CD4-positive, alpha-beta memory T cell (primary cell): ENCODE results near the gene SIPA1L3. TPM values are rescaled to one million over a fixed set of nuclear protein-coding genes. Genes with fewer than 3 reads are reported as not detected.

ENCODE experiments used
- CTCF ChIA-PET: fragments of 350-600 bp; sonication (Branson Sonifier 250); formaldehyde crosslinking; loops from one replicate; lab custom pipeline; 2021; ENCODE audit warnings: inconsistent platforms; ENCODE audit not compliant: partially characterized antibody; lab: Charles Lee
- POLR2A ChIA-PET: fragments of 350-600 bp; sonication (Branson Sonifier 250); formaldehyde crosslinking; loops from one replicate; lab custom pipeline; 2021; ENCODE audit not compliant: partially characterized antibody; lab: Charles Lee
- DNase-seq, 5 donors: peaks; one replicate each; pipeline versions ENCODE4 v3.0.0 to v3.0.0-alpha.2; 2020 to 2022; ENCODE audit warnings: mixed read lengths in 1 of 5
- H3K27ac ChIP-seq: one replicate; pipeline ENCODE4 v1.7.0; 2013; ENCODE audit warnings: low read depth, low read length
- H3K27me3 ChIP-seq: 2 replicates; pipeline ENCODE4 v1.7.0; 2013; ENCODE audit warnings: mild to moderate bottlenecking, low read length, moderate library complexity; ENCODE audit not compliant: insufficient read depth
- H3K36me3 ChIP-seq: 2 replicates; pipeline ENCODE4 v1.7.0; 2013; ENCODE audit warnings: mild to moderate bottlenecking, low read length, moderate library complexity; ENCODE audit not compliant: insufficient read depth
- H3K4me1 ChIP-seq: 2 replicates; pipeline ENCODE4 v1.7.0; 2013; ENCODE audit warnings: mild to moderate bottlenecking, low read length, moderate library complexity; ENCODE audit not compliant: insufficient read depth
- H3K4me3 ChIP-seq, 2 donors: one replicate each; pipeline ENCODE4 v1.7.0; 2013; ENCODE audit warnings: low read length in 2 of 2, mild to moderate bottlenecking in 1 of 2
- H3K9me3 ChIP-seq, 2 donors: one replicate each; pipeline ENCODE4 v1.7.0; 2013; ENCODE audit warnings: low read length in 2 of 2, control low read depth in 1 of 2; ENCODE audit not compliant: control insufficient read depth in 1 of 2
- H3K27ac Mint-ChIP-seq, 7 donors: one replicate each; pipeline ENCODE4 v1.8.0; 2020 to 2021; ENCODE audit warnings: mixed read lengths in 7 of 7, mild to moderate bottlenecking in 6 of 7, inconsistent platforms in 3 of 7, moderate library complexity in 3 of 7
- H3K27me3 Mint-ChIP-seq, 2 donors: one replicate each; pipeline ENCODE4 v1.8.0; 2020 to 2021; ENCODE audit warnings: mixed read lengths in 2 of 2
- H3K36me3 Mint-ChIP-seq, 2 donors: one replicate each; pipeline ENCODE4 v1.8.0; 2020 to 2021; ENCODE audit warnings: mixed read lengths in 2 of 2, inconsistent platforms in 1 of 2, mild to moderate bottlenecking in 1 of 2
- H3K4me1 Mint-ChIP-seq, 4 donors: one replicate each; pipeline ENCODE4 v1.8.0; 2020 to 2021; ENCODE audit warnings: mixed read lengths in 4 of 4, mild to moderate bottlenecking in 1 of 4
- H3K4me3 Mint-ChIP-seq, 8 donors: one replicate each; pipeline ENCODE4 v1.8.0; 2020 to 2021; ENCODE audit warnings: mixed read lengths in 8 of 8, mild to moderate bottlenecking in 7 of 8, moderate library complexity in 6 of 8, inconsistent platforms in 3 of 8
- H3K9me3 Mint-ChIP-seq, 8 donors: one replicate each; pipeline ENCODE4 v1.8.0; 2020 to 2021; ENCODE audit warnings: mixed read lengths in 8 of 8, mild to moderate bottlenecking in 5 of 8, inconsistent platforms in 3 of 8, moderate library complexity in 1 of 8
- intact Hi-C: fragments of 100-400 bp; cut with micrococcal nuclease; formaldehyde crosslinking; loops from one replicate; pipeline ENCODE4 v1.15.1; 2023
- polyA plus RNA-seq, 2 donors: library from polyadenylated mRNA; unstranded; fragments of 300-500 nt; fragmentation: Illumina TruSeq; gene quantifications; one replicate each; pipeline ENCODE4 v1.2.3, GENCODE V29; 2021
- total RNA-seq, 2 experiments: library from RNA; stranded (reverse); gene quantifications; one replicate each; pipeline ENCODE4 v1.2.3, GENCODE V29; 2021

The SIPA1L3 gene
- total and polyA plus RNA-seq, 4 experiments from 2014 or later: 0.39 to 35.0 (median 17.8) TPM

DNA sequence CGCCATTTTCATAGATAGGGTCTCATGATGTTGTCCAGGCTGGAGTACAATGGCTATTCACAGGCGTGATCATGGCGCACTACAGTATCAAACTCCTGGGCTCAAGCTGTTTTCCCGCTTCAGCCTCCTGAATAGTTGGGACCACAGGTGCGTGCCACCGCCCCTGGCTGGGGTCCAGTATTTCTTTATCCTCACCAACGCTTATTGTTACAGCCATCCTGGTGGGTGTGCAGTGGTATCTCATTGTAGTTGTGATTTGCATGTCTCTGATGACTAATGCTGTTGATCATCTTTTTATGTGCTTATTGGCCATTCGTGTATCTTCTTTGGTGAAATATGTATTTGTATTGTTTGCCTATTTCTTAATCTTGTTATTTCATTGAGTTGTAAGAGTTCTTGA, 49.0 kb downstream of the SIPA1L3 start:
- no peak for DNase-seq
- H3K27me3 Mint-ChIP-seq: no peaks in the 10 kb centered on the region
- POLR2A ChIA-PET: no interaction called here
- H3K4me1 ChIP-seq: no peaks in the 10 kb centered on the region
- peaks cover 1 to 19% (median 6%) of the 10 kb centered on the region in 4 donors for H3K4me1 Mint-ChIP-seq
- intact Hi-C loops: no loop called here
- no peaks in the 10 kb centered on the region for H3K36me3 ChIP-seq
- H3K9me3 Mint-ChIP-seq: peaks cover 0 to 48% (median 19%) of the 10 kb centered on the region in 8 donors
- H3K27ac Mint-ChIP-seq: no peak overlapping the region
- H3K36me3 Mint-ChIP-seq: peaks cover 9 to 12% of the 10 kb centered on the region in 2 donors
- no peak overlapping the region for H3K4me3 ChIP-seq
- no peak overlapping the region for H3K27ac ChIP-seq
- no peaks in the 10 kb centered on the region for H3K9me3 ChIP-seq
- H3K4me3 Mint-ChIP-seq: no peak overlapping the region
- H3K27me3 ChIP-seq: no peaks in the 10 kb centered on the region
- CTCF ChIA-PET: no interaction called here

DNA sequence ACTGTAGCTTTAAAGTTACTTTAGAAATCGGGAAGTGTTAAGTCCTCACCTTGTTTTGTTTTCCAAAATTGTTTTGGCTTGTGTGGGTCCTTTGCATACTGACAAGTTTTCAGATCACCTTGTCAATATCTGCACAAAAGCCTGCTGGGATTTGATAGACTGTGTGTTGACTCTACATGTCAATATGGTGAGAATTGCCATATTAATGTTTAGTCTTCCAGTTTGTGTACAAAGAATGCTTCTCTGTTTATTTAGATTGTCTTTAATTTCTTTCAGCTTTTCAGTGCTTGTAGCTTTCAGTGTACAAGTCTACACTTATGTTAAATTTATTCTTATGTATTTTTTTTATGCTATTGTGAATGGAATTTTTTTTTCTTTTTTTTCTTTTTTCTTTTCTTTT, 50.2 kb downstream of the SIPA1L3 start:
- H3K36me3 Mint-ChIP-seq: peaks cover 12 to 15% of the 10 kb centered on the region in 2 donors
- Histone ChIP-seq H3K36me3 (no peaks in the 10 kb centered on the region), H3K9me3 (peaks cover 0 to 6% of the 10 kb centered on the region in 2 donors), H3K4me1 (no peaks in the 10 kb centered on the region), H3K4me3 (no peak overlapping the region), H3K27me3 (no peaks in the 10 kb centered on the region), H3K27ac (no peak overlapping the region)
- CTCF ChIA-PET: no interaction called here
- no peak overlapping the region for H3K4me3 Mint-ChIP-seq
- POLR2A ChIA-PET: no interaction called here
- no peak for DNase-seq
- H3K9me3 Mint-ChIP-seq: peaks cover 0 to 56% (median 26%) of the 10 kb centered on the region in 8 donors
- H3K27ac Mint-ChIP-seq: no peak overlapping the region
- intact Hi-C loops: no loop called here
- no peaks in the 10 kb centered on the region for H3K27me3 Mint-ChIP-seq
- peaks cover 1 to 19% (median 6%) of the 10 kb centered on the region in 4 donors for H3K4me1 Mint-ChIP-seq

DNA sequence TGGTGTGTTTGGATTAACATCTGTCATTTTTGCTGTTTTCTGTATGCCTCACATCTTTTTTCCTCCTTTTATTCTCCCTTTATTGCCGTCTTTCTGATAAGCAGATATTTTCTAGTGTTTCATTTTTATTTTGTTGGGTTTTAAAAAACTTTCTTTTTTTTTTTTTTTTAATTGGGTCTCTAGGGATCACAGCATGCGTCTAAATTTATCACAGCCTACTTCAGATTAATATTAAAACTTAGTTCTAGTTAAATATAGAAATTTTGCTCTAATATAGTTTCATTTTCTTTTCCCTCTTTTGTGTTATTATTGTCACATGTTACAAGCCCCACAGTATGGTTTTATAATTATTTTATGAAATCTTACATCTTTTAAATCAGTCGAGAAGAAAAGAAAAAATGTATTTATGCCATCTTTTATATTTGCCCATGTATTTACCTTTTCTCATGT, 52.7 kb downstream of the SIPA1L3 start:
- Histone ChIP-seq H3K9me3 (peaks cover 0 to 6% of the 10 kb centered on the region in 2 donors), H3K27me3 (no peaks in the 10 kb centered on the region), H3K4me3 (no peak overlapping the region), H3K27ac (no peak overlapping the region), H3K4me1 (no peaks in the 10 kb centered on the region), H3K36me3 (no peaks in the 10 kb centered on the region)
- Mint-ChIP-seq H3K4me1 (peaks cover 2 to 16% (median 6%) of the 10 kb centered on the region in 4 donors), H3K9me3 (peaks cover 0 to 51% (median 24%) of the 10 kb centered on the region in 8 donors), H3K36me3 (peaks cover 15 to 30% of the 10 kb centered on the region in 2 donors), H3K27me3 (no peaks in the 10 kb centered on the region), H3K4me3 (no peak overlapping the region), H3K27ac (no peak overlapping the region)
- DNase-seq: no peak
- POLR2A ChIA-PET: no interaction called here
- CTCF ChIA-PET: no interaction called here
- intact Hi-C loops: no loop called here

DNA sequence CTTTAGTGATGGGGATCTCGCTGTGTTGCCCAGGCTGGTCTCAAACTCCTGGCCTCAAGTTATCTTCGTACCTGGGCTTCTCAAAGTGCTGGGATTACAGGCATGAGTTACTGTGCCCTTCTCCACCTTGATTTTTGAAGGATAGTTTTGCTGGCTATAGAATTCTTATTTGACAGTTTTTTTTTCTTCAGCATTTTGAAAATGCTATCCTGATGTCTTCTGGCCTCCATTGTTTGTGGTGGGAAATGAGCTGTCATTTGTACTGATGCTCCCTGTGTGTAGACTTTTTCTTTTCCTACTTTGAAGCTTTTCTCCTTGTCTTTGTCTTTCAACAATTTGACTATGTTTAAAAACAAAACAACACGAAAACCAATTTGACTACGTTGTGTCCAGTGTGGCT, 54.2 kb downstream of the SIPA1L3 start:
- POLR2A ChIA-PET: no interaction called here

DNA sequence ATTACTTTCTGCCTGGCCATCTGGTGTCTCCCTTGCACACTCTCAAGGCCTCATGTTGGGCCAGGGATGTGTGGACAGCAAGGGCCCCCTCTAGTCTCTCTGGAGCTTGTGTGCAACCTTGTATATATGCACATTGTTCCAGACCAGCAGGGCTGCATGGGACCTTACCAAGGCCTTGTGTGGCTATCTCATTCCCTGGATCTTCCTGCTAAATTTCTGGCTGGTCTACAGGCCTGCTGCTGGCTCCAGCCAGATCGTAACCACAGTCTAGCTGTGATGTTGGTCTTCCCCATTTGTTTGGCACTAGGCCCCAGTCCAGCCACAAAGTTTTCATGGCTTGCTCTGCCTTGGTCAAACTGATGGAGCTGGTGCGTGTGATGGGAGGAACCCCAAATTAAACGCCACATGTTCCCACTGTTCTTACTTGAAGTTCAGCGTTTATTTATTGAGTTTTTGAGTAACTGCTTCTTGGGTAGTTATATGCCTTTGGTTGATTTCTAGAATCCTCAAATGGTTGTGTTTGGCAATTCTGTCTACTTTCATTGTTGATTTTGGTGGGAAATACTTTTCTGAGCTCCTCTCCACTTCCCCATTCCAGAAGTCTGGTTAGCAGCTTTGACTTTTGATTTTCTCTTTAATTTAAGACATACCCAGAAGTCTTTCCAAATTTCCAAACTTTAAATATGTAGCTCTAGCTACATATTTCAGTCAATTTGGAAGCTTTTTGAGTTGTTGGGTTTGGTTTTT, 56.4 kb downstream of the SIPA1L3 start:
- no peaks in the 10 kb centered on the region for H3K27me3 ChIP-seq
- no peaks in the 10 kb centered on the region for H3K36me3 ChIP-seq
- H3K4me1 Mint-ChIP-seq: peaks cover 0 to 9% (median 2%) of the 10 kb centered on the region in 4 donors
- H3K27ac ChIP-seq: no peak overlapping the region
- no peak overlapping the region for H3K27ac Mint-ChIP-seq
- intact Hi-C loops: no loop called here
- no peaks in the 10 kb centered on the region for H3K4me1 ChIP-seq
- CTCF ChIA-PET: interaction anchor here (1.0 kb wide), 1 partner anchor 71 kb away, joined by 3 read pairs; no protein-coding TSS in a partner anchor
- DNase-seq: no peak
- no peak overlapping the region for H3K4me3 Mint-ChIP-seq
- no peak overlapping the region for H3K4me3 ChIP-seq
- POLR2A ChIA-PET: no interaction called here
- H3K36me3 Mint-ChIP-seq: peaks cover 15 to 30% of the 10 kb centered on the region in 2 donors
- peaks cover 0 to 29% (median 18%) of the 10 kb centered on the region in 8 donors for H3K9me3 Mint-ChIP-seq
- no peaks in the 10 kb centered on the region for H3K27me3 Mint-ChIP-seq
- H3K9me3 ChIP-seq: peaks cover 0 to 6% of the 10 kb centered on the region in 2 donors

More for the DNA sequence above, 54.2 kb downstream of the SIPA1L3 start:
- Mint-ChIP-seq H3K4me3 (peak overlapping the region in 1 of 8 donors; percentile 40), H3K27ac (no peak overlapping the region), H3K27me3 (no peaks in the 10 kb centered on the region), H3K9me3 (peaks cover 0 to 41% (median 20%) of the 10 kb centered on the region in 8 donors), H3K36me3 (peaks cover 15 to 25% of the 10 kb centered on the region in 2 donors), H3K4me1 (peaks cover under 1 to 11% (median 3%) of the 10 kb centered on the region in 4 donors)
- Histone ChIP-seq H3K4me3 (no peak overlapping the region), H3K4me1 (no peaks in the 10 kb centered on the region), H3K36me3 (no peaks in the 10 kb centered on the region), H3K27me3 (no peaks in the 10 kb centered on the region), H3K27ac (no peak overlapping the region), H3K9me3 (peaks cover 0 to 6% of the 10 kb centered on the region in 2 donors)
- no peak for DNase-seq
- CTCF ChIA-PET: interaction anchor here (0.6 kb wide), 1 partner anchor 174 kb away, joined by 3 read pairs; no protein-coding TSS in a partner anchor
- intact Hi-C loops: no loop called here

DNA sequence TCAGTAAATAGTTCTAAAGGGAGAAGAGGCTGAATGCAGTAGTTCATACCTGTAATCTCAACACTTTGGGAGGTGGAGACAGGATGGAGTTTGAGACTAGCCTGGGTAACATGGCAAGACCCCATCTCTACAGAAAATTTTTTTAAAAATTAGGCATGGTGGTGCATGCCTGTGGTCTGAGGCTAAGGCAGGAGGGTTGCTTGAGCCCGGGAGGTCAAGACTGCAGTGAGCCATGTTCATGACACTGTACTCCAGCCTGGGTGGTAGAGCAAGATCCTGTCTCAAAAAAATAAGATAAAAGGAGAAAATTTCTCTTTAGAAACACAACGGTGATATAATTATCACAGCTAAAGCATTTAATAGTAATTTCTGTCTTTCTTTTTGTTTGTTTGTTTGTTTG, 57.1 kb downstream of the SIPA1L3 start:
- Mint-ChIP-seq H3K27ac (no peak overlapping the region), H3K27me3 (no peaks in the 10 kb centered on the region), H3K36me3 (peaks cover 13 to 34% of the 10 kb centered on the region in 2 donors), H3K4me1 (peaks cover 0 to 7% (median under 1%) of the 10 kb centered on the region in 4 donors), H3K9me3 (peaks cover 0 to 27% (median 18%) of the 10 kb centered on the region in 8 donors), H3K4me3 (no peak overlapping the region)
- DNase-seq: no peak
- ChIA-PET POLR2A (no interaction called here), CTCF (no interaction called here)
- Histone ChIP-seq H3K4me3 (no peak overlapping the region), H3K27ac (no peak overlapping the region), H3K9me3 (peaks cover 0 to 6% of the 10 kb centered on the region in 2 donors), H3K4me1 (no peaks in the 10 kb centered on the region), H3K27me3 (no peaks in the 10 kb centered on the region), H3K36me3 (no peaks in the 10 kb centered on the region)
- intact Hi-C loops: no loop called here

DNA sequence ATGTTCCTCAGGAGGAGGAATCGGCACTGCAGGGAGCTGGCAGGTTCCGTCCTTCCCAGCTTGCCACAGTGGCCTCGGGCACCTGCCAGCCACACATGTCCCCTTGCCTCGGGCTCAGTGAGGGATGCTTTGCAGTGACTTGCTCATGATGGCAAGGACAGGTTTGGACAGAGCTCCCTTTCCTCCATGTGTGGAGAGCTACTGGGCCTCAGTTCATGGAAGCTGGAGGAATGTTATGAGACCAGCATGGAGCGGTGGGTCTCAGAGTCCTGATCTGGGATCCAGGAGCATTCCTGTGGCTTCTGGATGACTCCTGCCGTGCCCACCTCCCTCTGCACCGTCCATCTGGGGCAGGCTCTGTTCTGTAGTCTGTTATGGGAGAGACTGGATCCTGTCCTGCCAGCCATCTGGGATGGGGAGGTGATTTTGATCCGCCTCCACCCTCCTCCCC, 59.2 kb downstream of the SIPA1L3 start:
- Histone ChIP-seq H3K27me3 (no peaks in the 10 kb centered on the region), H3K27ac (no peak overlapping the region), H3K4me1 (no peaks in the 10 kb centered on the region), H3K4me3 (no peak overlapping the region), H3K9me3 (peaks cover 0 to 8% of the 10 kb centered on the region in 2 donors), H3K36me3 (no peaks in the 10 kb centered on the region)
- intact Hi-C loops: no loop called here
- no peaks in the 10 kb centered on the region for H3K27me3 Mint-ChIP-seq
- H3K36me3 Mint-ChIP-seq: peaks cover 20 to 50% of the 10 kb centered on the region in 2 donors
- no peak for DNase-seq
- H3K4me1 Mint-ChIP-seq: peaks cover 0 to 5% (median under 1%) of the 10 kb centered on the region in 4 donors
- peaks cover 0 to 35% (median 24%) of the 10 kb centered on the region in 8 donors for H3K9me3 Mint-ChIP-seq
- H3K27ac Mint-ChIP-seq: no peak overlapping the region
- ChIA-PET POLR2A (no interaction called here), CTCF (no interaction called here)
- no peak overlapping the region for H3K4me3 Mint-ChIP-seq
